Right lobe of liver (tissue), 6 donors: ENCODE measurements around the gene MYMK. TPM values are rescaled to one million over a fixed set of nuclear protein-coding genes. Genes with fewer than 3 reads are reported as not detected.
A peak's percentile ranks its signal among the peaks of the same experiment; 100 is the strongest.

Experiments used
- ATAC-seq, 4 donors: fragments of 200-7000 bp; cut with Tn5 transposase; one replicate each; pipeline ENCODE4 v1.9.1; 2020; ENCODE audit warnings: mild to moderate bottlenecking in 4 of 4, moderate library complexity in 4 of 4
- DNase-seq, 3 donors: peaks; one replicate each; pipeline ENCODE4 v3.0.0-alpha.2; 2020
- H3K27ac ChIP-seq, 3 donors: fragments of 200-600 bp; one replicate each; pipeline ENCODE4 v1.8.0; 2022
- H3K27me3 ChIP-seq, 2 donors: fragments of 200-600 bp; one replicate each; pipeline ENCODE4 v1.8.0; 2022
- H3K36me3 ChIP-seq, 4 donors: fragments of 200-600 bp; sonication (generic) in 1 of 4; one replicate each; pipeline versions ENCODE4 v1.5.1 to v1.8.0; 2017 to 2022; ENCODE audit warnings: control low read depth in 1 of 4
- H3K4me1 ChIP-seq, 4 donors: fragments of 200-600 bp; sonication (generic) in 1 of 4; one replicate each; pipeline versions ENCODE4 v1.5.1 to v1.8.0; 2017 to 2022; ENCODE audit warnings: control low read depth in 1 of 4
- H3K4me3 ChIP-seq, 3 donors: fragments of 200-600 bp; one replicate each; pipeline ENCODE4 v1.8.0; 2022
- H3K9me3 ChIP-seq, 4 donors: fragments of 200-600 bp; sonication (generic) in 1 of 4; one replicate each; pipeline versions ENCODE4 v1.5.1 to v1.8.0; 2017 to 2022; ENCODE audit warnings: control low read depth in 1 of 4
- CTCF ChIP-seq, 4 donors: fragments of 200-600 bp in 3 of 4; fragments of 450-650 bp in 1 of 4; IDR thresholded peaks; one replicate each; pipeline versions ENCODE4 v1.5.1 to v1.8.0; 2016 to 2022; ENCODE audit warnings: antibody characterized with exemption in 4 of 4, mild to moderate bottlenecking in 2 of 4
- POLR2A ChIP-seq: fragments of 450-650 bp; IDR thresholded peaks from one replicate; pipeline ENCODE4 v1.6.1; 2017; ENCODE audit warnings: antibody characterized with exemption, mild to moderate bottlenecking
- WGBS: methylation state at CpG from one replicate; pipeline ENCODE4 v1.1.6; 2018; ENCODE audit warnings: low coverage, low lambda C conversion rate; ENCODE audit not compliant: insufficient coverage; ENCODE audit errors: missing lambda C conversion rate; 5-methylcytosine and 5-hydroxymethylcytosine counted together
- intact Hi-C, 2 donors: fragments of 100-400 bp; cut with DNase I; formaldehyde crosslinking; loops; one replicate each; pipeline versions ENCODE4 v1.11.2 to v1.14.1; 2022
- total RNA-seq, 6 experiments: library from RNA; depleted of rRNA in 2 of 6; stranded (reverse); fragments of >200 nt in 2 of 6; fragmentation: NEBNext Ultra II Directional in 3 of 6; extraction: Animal tissue kit (Norgen Biotek cat#: 25700) in 3 of 6; gene quantifications; one replicate each; pipeline versions ENCODE4 v1.1.0 to v1.2.4, GENCODE V29; 2016 to 2023
- donor health status: DM: no; HTN: yes; CAD: no.
- donor health status: DM: no; HTN: no; CAD: no.
- donor health status: DM: no; HTN: no; CAD: no.
- donor health status: DM: no; HTN: yes; CAD: no.
- donor health status: DM: no; HTN: yes; CAD: no.

The MYMK gene
- total RNA-seq, 6 experiments from 2014 or later = not detected

GRCh38 chr9:133538176-133538575, 13.4 kb upstream of the MYMK start:
- Histone ChIP-seq H3K9me3 (no peaks in the 10 kb centered on the region), H3K36me3 (no peaks in the 10 kb centered on the region), H3K4me1 (peaks cover 0 to 20% (median 8%) of the 10 kb centered on the region in 4 donors), H3K4me3 (no peak overlapping the region), H3K27ac (no peak overlapping the region), H3K27me3 (no peaks in the 10 kb centered on the region)
- ATAC-seq (no peak), DNase-seq (no peak)
- intact Hi-C loops = no loop called here
- TF ChIP-seq POLR2A (no peak), CTCF (IDR thresholded peaks at IDR 0.05) (no peak)
- no CpG with 5 or more reads among the region's 14 CpGs for WGBS

GRCh38 chr9:133537257-133537656, 12.5 kb upstream of the MYMK start:
- TF ChIP-seq POLR2A (no peak), CTCF (IDR thresholded peaks at IDR 0.05) (no peak)
- H3K27ac ChIP-seq = no peak overlapping the region
- peaks cover 0 to 20% (median 8%) of the 10 kb centered on the region in 4 donors for H3K4me1 ChIP-seq
- ATAC-seq (no peak), DNase-seq (no peak)
- WGBS = no CpG with 5 or more reads among the region's 16 CpGs
- H3K27me3 ChIP-seq = no peaks in the 10 kb centered on the region
- no peaks in the 10 kb centered on the region for H3K9me3 ChIP-seq
- H3K4me3 ChIP-seq = no peak overlapping the region
- no peaks in the 10 kb centered on the region for H3K36me3 ChIP-seq
- intact Hi-C loops = no loop called here

GRCh38 chr9:133536536-133536935, 11.8 kb upstream of the MYMK start:
- Histone ChIP-seq H3K4me1 (peaks cover 0 to 20% (median 8%) of the 10 kb centered on the region in 4 donors), H3K4me3 (peak overlapping the region in 1 of 3 donors; percentile 56), H3K9me3 (no peaks in the 10 kb centered on the region), H3K27ac (no peak overlapping the region), H3K36me3 (no peaks in the 10 kb centered on the region), H3K27me3 (no peaks in the 10 kb centered on the region)
- no peak for ATAC-seq
- intact Hi-C loops = no loop called here
- 69% methylated on average over 3 of the region's 9 CpGs for WGBS
- no peak for DNase-seq
- TF ChIP-seq CTCF (IDR thresholded peaks at IDR 0.05) (no peak), POLR2A (no peak)

- DNase-seq (no peak), ATAC-seq (no peak)
- TF ChIP-seq POLR2A = no peak
- Histone ChIP-seq H3K27ac (no peak overlapping the region), H3K4me3 (peak overlapping the region in 2 of 3 donors; percentile 46 to 56), H3K36me3 (no peaks in the 10 kb centered on the region), H3K27me3 (no peaks in the 10 kb centered on the region), H3K4me1 (peaks cover 0 to 20% (median 8%) of the 10 kb centered on the region in 4 donors), H3K9me3 (no peaks in the 10 kb centered on the region)
- no CpG with 5 or more reads among the region's 11 CpGs for WGBS
- intact Hi-C loops = no loop called here
Observed at GRCh38 chr9:133536080-133536479, 11.3 kb upstream of the MYMK start.

GRCh38 chr9:133535306-133535877, 10.6 kb upstream of the MYMK start:
- H3K4me3 ChIP-seq = peak overlapping the region; percentile 40 to 56 (median 46)
- WGBS = no CpG with 5 or more reads among the region's 13 CpGs
- DNase-seq (no peak), ATAC-seq (no peak)
- H3K36me3 ChIP-seq = no peaks in the 10 kb centered on the region
- TF ChIP-seq CTCF (IDR thresholded peaks at IDR 0.05) (no peak), POLR2A (no peak)
- H3K27me3 ChIP-seq = no peaks in the 10 kb centered on the region
- intact Hi-C loops = no loop called here
- peaks cover 0 to 20% (median 8%) of the 10 kb centered on the region in 4 donors for H3K4me1 ChIP-seq
- no peak overlapping the region for H3K27ac ChIP-seq
- H3K9me3 ChIP-seq = no peaks in the 10 kb centered on the region
